Lung (tissue), 12 donors: Measurements from ENCODE around the gene MKI67. TPM values are rescaled to one million over a fixed set of nuclear protein-coding genes. Genes with fewer than 3 reads are reported as not detected.

Source experiments
- ATAC-seq: fragments of 200-7000 bp; cut with Tn5 transposase; one replicate; pipeline ENCODE4 v1.9.1; 2020; ENCODE audit warnings: moderate number of reproducible peaks; ENCODE audit not compliant: insufficient read depth, low FRiP score
- DNase-seq, 3 donors: peaks; one replicate each; pipeline ENCODE4 v3.0.0-alpha.2; 2013 to 2017
- H3K27ac ChIP-seq, 2 donors: one replicate each; pipeline ENCODE4 v1.5.1; 2013; ENCODE audit warnings: mild to moderate bottlenecking in 2 of 2, moderate library complexity in 2 of 2, control low read depth in 1 of 2, inconsistent platforms in 1 of 2, low read depth in 1 of 2, low read length in 1 of 2
- H3K27me3 ChIP-seq, 3 donors: one replicate each; pipeline ENCODE4 v1.5.1; 2013; ENCODE audit warnings: low read length in 2 of 3; ENCODE audit not compliant: control insufficient read depth in 3 of 3, insufficient read depth in 3 of 3
- H3K36me3 ChIP-seq, 4 donors: one replicate each; pipeline ENCODE4 v1.5.1; 2013; ENCODE audit warnings: low read length in 4 of 4, mild to moderate bottlenecking in 1 of 4, moderate library complexity in 1 of 4; ENCODE audit not compliant: control insufficient read depth in 4 of 4, insufficient read depth in 4 of 4
- H3K4me1 ChIP-seq, 5 donors: one replicate each; pipeline ENCODE4 v1.5.1; 2013; ENCODE audit warnings: low read length in 5 of 5, mild to moderate bottlenecking in 2 of 5, moderate library complexity in 1 of 5; ENCODE audit not compliant: control insufficient read depth in 5 of 5, insufficient read depth in 5 of 5
- H3K4me3 ChIP-seq: one replicate; pipeline ENCODE4 v1.5.1; 2013; ENCODE audit warnings: mild to moderate bottlenecking, control low read depth, moderate library complexity
- H3K9ac ChIP-seq, 2 donors: one replicate each; pipeline ENCODE4 v1.5.1; 2013; ENCODE audit warnings: low read length in 2 of 2, control low read depth in 1 of 2; ENCODE audit not compliant: insufficient read depth in 1 of 2
- H3K9me3 ChIP-seq, 4 donors: one replicate each; pipeline ENCODE4 v1.5.1; 2013; ENCODE audit warnings: low read length in 3 of 4, mild to moderate bottlenecking in 1 of 4, moderate library complexity in 1 of 4; ENCODE audit not compliant: control insufficient read depth in 4 of 4, insufficient read depth in 3 of 4
- CTCF ChIP-seq: IDR thresholded peaks from 2 replicates; pipeline ENCODE4 v1.5.1; 2012; ENCODE audit warnings: mild to moderate bottlenecking; ENCODE audit errors: control extremely low read depth, extremely low read depth
- WGBS, 2 donors: extraction: QIAGEN DNeasy Blood & Tissue Kit; methylation state at CpG; one replicate each; pipeline ENCODE4 v1.1.7; 2013; 5-methylcytosine and 5-hydroxymethylcytosine counted together
- polyA plus RNA-seq, 2 donors: library from polyadenylated mRNA; stranded (reverse); fragments of 200-250 nt; gene quantifications; one replicate each; pipeline ENCODE4 v1.2.1, GENCODE V29; 2013
- total RNA-seq, 2 donors: library from RNA; depleted of rRNA in 1 of 2; stranded (reverse); fragments of >200 nt in 1 of 2; gene quantifications; one replicate each; pipeline ENCODE4 v1.2.1, GENCODE V29; 2014 to 2021
- donor health status: control.
- donor health status: control.
- donor health status: Bipolar disorder and iron deficiency.
- donor health status: healthy.
- donor health status: DM: yes; HTN: yes; CAD: no.

Gene MKI67
- total and polyA plus RNA-seq, 4 donors = 1.0 to 8.6 (median 2.1) TPM

- H3K9me3 ChIP-seq = no peaks in the 10 kb centered on the region
- H3K4me1 ChIP-seq = no peaks in the 10 kb centered on the region
- no peak for ATAC-seq
- WGBS, 2 donors = 88 to 94% methylated on average over 14 of the region's 14 CpGs
- DNase-seq = no peak
- TF ChIP-seq CTCF = no peak
- no peak overlapping the region for H3K4me3 ChIP-seq
- peaks cover 0 to 55% (median 17%) of the 10 kb centered on the region in 4 donors for H3K36me3 ChIP-seq
- no peaks in the 10 kb centered on the region for H3K27me3 ChIP-seq
- H3K9ac ChIP-seq = no peak overlapping the region
- H3K27ac ChIP-seq = no peak overlapping the region
Measured at GRCh38 chr10:128072941-128073645, 53.1 kb downstream of the MKI67 start.

- no peak for TF ChIP-seq CTCF
- Histone ChIP-seq H3K4me3 (no peak overlapping the region), H3K27ac (no peak overlapping the region), H3K4me1 (no peaks in the 10 kb centered on the region), H3K36me3 (peaks cover 0 to 55% (median 15%) of the 10 kb centered on the region in 4 donors), H3K9me3 (peaks cover 0 to 2% (median 0%) of the 10 kb centered on the region in 4 donors), H3K9ac (no peak overlapping the region), H3K27me3 (no peaks in the 10 kb centered on the region)
- WGBS, 2 donors = 78 to 85% methylated on average over 6 of the region's 6 CpGs
- no peak for DNase-seq
- no peak for ATAC-seq
Measured at GRCh38 chr10:128072046-128072445, 54.2 kb downstream of the MKI67 start.

GRCh38 chr10:128071417-128071782 lies 54.8 kb downstream of the MKI67 start:
- no peak overlapping the region for H3K4me3 ChIP-seq
- no peak overlapping the region for H3K27ac ChIP-seq
- H3K27me3 ChIP-seq = no peaks in the 10 kb centered on the region
- ATAC-seq = no peak
- DNase-seq = no peak
- no peak for TF ChIP-seq CTCF
- peaks cover 0 to 53% (median 16%) of the 10 kb centered on the region in 4 donors for H3K36me3 ChIP-seq
- no peaks in the 10 kb centered on the region for H3K4me1 ChIP-seq
- 81 to 91% methylated on average over 9 of the region's 9 CpGs for WGBS, 2 donors
- no peak overlapping the region for H3K9ac ChIP-seq
- peaks cover 0 to 6% (median 0%) of the 10 kb centered on the region in 4 donors for H3K9me3 ChIP-seq
